Ovary (tissue), 9 donors: Measurements from ENCODE around the gene COQ8A. TPM values are rescaled to one million over a fixed set of nuclear protein-coding genes. Genes with fewer than 3 reads are reported as not detected.
"Not testable (repeated sequence)": the region's sequence is repeated elsewhere in the genome, so short reads cannot be mapped to it uniquely, and the experiment has no call there.

Experiments used
- DNase-seq, 5 donors: peaks; one replicate each; pipeline ENCODE4 v3.0.0-alpha.2; 2019 to 2020
- H3K27ac ChIP-seq, 2 donors: fragments of 200-600 bp; one replicate each; pipeline versions ENCODE4 v1.5.1 to v1.8.0; 2019 to 2022
- H3K27me3 ChIP-seq: fragments of 200-600 bp; one replicate; pipeline ENCODE4 v1.8.0; 2022
- H3K36me3 ChIP-seq: fragments of 200-600 bp; sonication (generic); one replicate; pipeline ENCODE4 v1.5.1; 2019
- H3K4me1 ChIP-seq: one replicate; pipeline ENCODE4 v1.8.1; 2013; ENCODE audit warnings: mild to moderate bottlenecking, moderate library complexity; ENCODE audit not compliant: insufficient read depth
- H3K4me3 ChIP-seq: fragments of 200-600 bp; sonication (generic); one replicate; pipeline ENCODE4 v1.5.1; 2017
- H3K9me3 ChIP-seq, 2 donors: fragments of 200-600 bp in 1 of 2; sonication (generic) in 1 of 2; one replicate each; pipeline versions ENCODE4 v1.5.1 to v1.8.1; 2013 to 2019; ENCODE audit warnings: mild to moderate bottlenecking in 1 of 2, moderate library complexity in 1 of 2
- CTCF ChIP-seq, 3 donors: fragments of 450-650 bp in 2 of 3; fragments of 200-600 bp in 1 of 3; IDR thresholded peaks; one replicate each; pipeline versions ENCODE4 v1.5.1 to v1.8.0; 2016 to 2022; ENCODE audit warnings: antibody characterized with exemption in 3 of 3, mild to moderate bottlenecking in 1 of 3
- EP300 ChIP-seq: sonication (generic); formaldehyde crosslinking; IDR thresholded peaks from one replicate; pipeline ENCODE4 v1.6.1; 2017; ENCODE audit warnings: antibody characterized with exemption
- POLR2A ChIP-seq: fragments of 450-650 bp; IDR thresholded peaks from one replicate; pipeline ENCODE4 v1.6.1; 2017; ENCODE audit warnings: antibody characterized with exemption, mild to moderate bottlenecking, moderate library complexity
- WGBS, 3 donors: extraction: QIAGEN DNeasy Blood & Tissue Kit in 1 of 3; methylation state at CpG; one replicate each; pipeline versions ENCODE4 v1.1.5 to v1.1.7; 2013 to 2017; 5-methylcytosine and 5-hydroxymethylcytosine counted together
- intact Hi-C, 4 donors: fragments of 100-400 bp; cut with DNase I; formaldehyde crosslinking; loops; one replicate each; pipeline versions ENCODE4 v1.11.0 to v1.15.1; 2022 to 2023
- polyA plus RNA-seq, 2 donors: library from polyadenylated mRNA; stranded (reverse); fragments of 200-250 nt in 1 of 2; fragments of 350-450 nt in 1 of 2; fragmentation: Illumina TruSeq in 1 of 2; extraction: RNeasy Lipid Tissue Mini Kit (QIAGEN cat#74804) in 1 of 2; gene quantifications; one replicate each; pipeline ENCODE4 v1.2.3, GENCODE V29; 2013 to 2014
- total RNA-seq, 7 donors: library from RNA; depleted of rRNA in 2 of 7; stranded (reverse); fragments of >200 nt in 2 of 7; fragmentation: NEBNext Ultra II Directional in 3 of 7; extraction: Animal tissue kit (Norgen Biotek cat#: 25700) in 3 of 7; gene quantifications; one replicate each; pipeline versions ENCODE4 v1.1.0 to v1.2.4, GENCODE V29; 2016 to 2023
- donor health status: DM: no; HTN: no; CAD: no; lungs with moderate emphysema.
- donor health status: DM: no; HTN: no; CAD: no.
- donor health status: Bipolar disorder and iron deficiency.
- donor health status: DM: yes; HTN: yes; CAD: no.
- donor health status: DM: no; HTN: no; CAD: no.
- donor health status: DM: yes; HTN: yes; CAD: no.

The COQ8A gene
- total and polyA plus RNA-seq, 9 donors = 37.4 to 101 (median 61.2) TPM

- WGBS, 3 donors = 94 to 100% (median 98%) methylated on average over 2 of the region's 2 CpGs
- H3K27ac ChIP-seq = no peak overlapping the region
- no peaks in the 10 kb centered on the region for H3K36me3 ChIP-seq
- DNase-seq = no peak
- H3K4me1 ChIP-seq = peaks cover 9% of the 10 kb centered on the region
- TF ChIP-seq CTCF (IDR thresholded peaks at IDR 0.05) (no peak), POLR2A (no peak), EP300 (no peak)
- H3K27me3 ChIP-seq = no peaks in the 10 kb centered on the region
- intact Hi-C loops = loop anchor here in 1 of 4 donors (10.0 kb wide), 1 partner anchor 518 kb away; no protein-coding TSS in a partner anchor
- H3K4me3 ChIP-seq = no peak overlapping the region
- no peaks in the 10 kb centered on the region for H3K9me3 ChIP-seq
These were observed 23.6 kb upstream of the COQ8A start for GRCh38 chr1:226916497-226916896.

DNA sequence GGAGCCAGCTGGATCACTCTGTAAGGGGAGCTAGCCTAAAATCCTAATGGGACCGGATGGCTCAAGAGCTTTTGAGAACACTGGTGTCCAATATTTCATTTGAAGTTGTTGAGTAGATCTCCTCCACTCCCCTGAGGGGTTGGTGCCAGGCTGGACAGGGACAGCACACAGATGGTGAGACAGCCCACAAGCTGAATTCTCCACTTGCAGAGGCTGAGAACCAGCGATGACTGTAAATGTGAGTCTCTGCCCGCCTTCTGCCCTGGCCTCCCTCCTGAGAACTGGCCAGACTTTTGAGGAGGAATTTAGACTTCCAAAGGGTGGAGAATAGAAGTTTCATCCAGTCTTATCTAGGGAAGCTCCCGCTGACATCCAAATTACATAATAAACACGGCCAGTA is 20.5 kb upstream of the COQ8A start:
- DNase-seq = no peak
- intact Hi-C loops = loop anchor here in 1 of 4 donors (10.0 kb wide), 1 partner anchor 515 kb away; no protein-coding TSS in a partner anchor
- Histone ChIP-seq H3K4me1 (peaks cover 9% of the 10 kb centered on the region), H3K27ac (peak overlapping the region in 1 of 2 donors; percentile 55), H3K36me3 (no peaks in the 10 kb centered on the region), H3K9me3 (no peaks in the 10 kb centered on the region), H3K4me3 (no peak overlapping the region), H3K27me3 (no peaks in the 10 kb centered on the region)
- TF ChIP-seq POLR2A (no peak), EP300 (no peak), CTCF (IDR thresholded peaks at IDR 0.05) (no peak)
- 35 to 50% (median 48%) methylated on average over 5 of the region's 5 CpGs for WGBS, 3 donors

DNA sequence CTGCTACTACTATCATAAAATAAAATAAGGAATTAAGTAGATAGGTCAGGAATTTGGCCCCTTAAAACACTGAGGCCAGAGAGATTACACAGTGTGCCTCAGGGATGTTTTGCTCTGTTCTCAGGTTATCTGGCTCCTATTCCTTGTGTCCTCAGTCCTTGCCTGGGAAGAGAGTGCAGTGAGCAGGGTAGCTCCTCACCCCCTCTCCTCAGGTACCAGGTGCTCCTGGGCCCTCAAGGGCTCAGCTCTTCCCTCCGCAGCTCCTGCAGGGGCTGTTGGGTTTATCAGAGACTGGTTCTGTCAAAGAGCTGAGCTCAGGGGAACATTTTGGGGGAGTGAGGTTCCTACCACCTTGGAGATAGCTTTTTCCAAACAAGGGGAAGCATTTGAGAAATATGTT is 20.1 kb upstream of the COQ8A start:
- no peak for DNase-seq
- WGBS, 3 donors = 38 to 58% (median 51%) methylated on average over 1 of the region's 1 CpG
- Histone ChIP-seq H3K4me1 (peaks cover 9% of the 10 kb centered on the region), H3K27me3 (no peaks in the 10 kb centered on the region), H3K4me3 (no peak overlapping the region), H3K36me3 (no peaks in the 10 kb centered on the region), H3K27ac (peak overlapping the region in 1 of 2 donors; percentile 55), H3K9me3 (no peaks in the 10 kb centered on the region)
- intact Hi-C loops = loop anchor here in 1 of 4 donors (10.0 kb wide), 1 partner anchor 515 kb away; no protein-coding TSS in a partner anchor
- TF ChIP-seq EP300 = no peak

DNA sequence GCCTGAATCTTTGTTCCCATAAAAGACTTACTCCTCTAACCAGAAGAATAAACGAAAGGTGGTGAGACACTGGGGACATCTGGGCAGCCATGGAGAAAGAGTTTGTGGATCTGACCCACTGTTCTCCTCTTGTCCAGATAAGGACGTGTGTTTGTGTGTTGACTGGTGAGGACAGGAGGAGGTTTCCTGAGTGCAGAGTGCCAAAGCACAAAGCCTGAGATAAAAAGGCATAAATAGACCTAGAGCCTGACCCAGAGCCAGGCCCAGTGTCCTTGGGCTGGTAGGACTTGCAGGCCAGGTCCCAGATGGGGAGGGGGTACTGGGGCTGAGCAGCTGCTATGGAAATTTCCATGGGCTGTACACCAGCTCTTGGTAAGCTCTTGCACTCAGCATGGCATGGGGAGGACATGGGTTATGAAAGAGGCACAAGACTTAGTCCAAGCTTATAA is 19.6 kb upstream of the COQ8A start:
- Histone ChIP-seq H3K27me3 (no peaks in the 10 kb centered on the region), H3K4me3 (no peak overlapping the region), H3K36me3 (no peaks in the 10 kb centered on the region), H3K27ac (peak overlapping the region in 1 of 2 donors; percentile 55), H3K4me1 (peaks cover 9% of the 10 kb centered on the region), H3K9me3 (no peaks in the 10 kb centered on the region)
- intact Hi-C loops = no loop called here
- WGBS, 3 donors = 18 to 35% (median 19%) methylated on average over 2 of the region's 2 CpGs
- DNase-seq = peak; percentile 38 to 70 (median 51)
- TF ChIP-seq EP300 = no peak
- TF ChIP-seq POLR2A = no peak
- no peak for TF ChIP-seq CTCF (IDR thresholded peaks at IDR 0.05)

- no peak for TF ChIP-seq EP300
- TF ChIP-seq POLR2A = no peak
- no peak for TF ChIP-seq CTCF (IDR thresholded peaks at IDR 0.05)
- DNase-seq = no peak
- no peak overlapping the region for H3K27ac ChIP-seq
- no peaks in the 10 kb centered on the region for H3K36me3 ChIP-seq
- no peak overlapping the region for H3K4me3 ChIP-seq
- H3K27me3 ChIP-seq = no peaks in the 10 kb centered on the region
- intact Hi-C loops = no loop called here
- no peaks in the 10 kb centered on the region for H3K9me3 ChIP-seq
- WGBS, 3 donors = 87 to 95% (median 88%) methylated on average over 5 of the region's 5 CpGs
- peaks cover 9% of the 10 kb centered on the region for H3K4me1 ChIP-seq
These were observed 18.6 kb upstream of the COQ8A start for GRCh38 chr1:226921504-226921903.

DNA sequence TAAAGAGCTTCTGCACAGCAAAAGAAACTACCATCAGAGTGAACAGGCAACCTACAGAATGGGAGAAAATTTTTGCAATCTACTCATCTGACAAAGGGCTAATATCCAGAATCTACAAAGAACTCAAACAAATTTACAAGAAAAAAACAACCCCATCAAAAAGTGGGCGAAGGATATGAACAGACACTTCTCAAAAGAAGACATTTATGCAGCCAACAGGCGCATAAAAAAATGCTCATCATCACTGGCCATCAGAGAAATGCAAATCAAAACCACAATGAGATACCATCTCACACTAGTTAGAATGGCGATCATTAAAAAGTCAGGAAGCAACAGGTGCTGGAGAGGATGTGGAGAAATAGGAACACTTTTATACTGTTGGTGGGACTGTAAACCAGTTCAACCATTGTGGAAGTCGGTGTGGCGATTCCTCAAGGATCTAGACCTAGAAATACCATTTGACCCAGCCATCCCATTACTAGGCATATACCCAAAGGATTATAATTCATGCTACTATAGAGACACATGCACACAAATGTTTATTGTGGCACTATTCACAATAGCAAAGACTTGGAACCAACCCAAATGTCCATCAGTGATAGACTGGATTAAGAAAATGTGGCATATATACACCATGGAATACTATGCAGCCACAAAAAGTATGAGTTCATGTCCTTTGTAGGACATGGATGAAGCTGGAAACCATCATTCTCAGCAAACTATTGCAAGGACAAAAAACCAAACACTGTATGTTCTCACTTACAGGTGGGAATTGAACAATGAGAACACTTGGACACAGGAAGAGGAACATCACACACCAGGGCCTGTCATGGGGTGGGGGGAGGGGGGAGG is 10.6 kb upstream of the COQ8A start:
- WGBS, 3 donors = 97 to 100% (median 98%) methylated on average over 5 of the region's 5 CpGs

More for the DNA sequence above, 10.6 kb upstream of the COQ8A start:
- H3K27me3 ChIP-seq, H3K36me3 ChIP-seq, H3K4me3 ChIP-seq, DNase-seq, H3K27ac ChIP-seq, H3K4me1 ChIP-seq, intact Hi-C loops, H3K9me3 ChIP-seq: not testable (repeated sequence)
